GM21576 (cell line): ENCODE measurements around the gene TAOK2.

Source experiments
- ATAC-seq: cut with Tn5 transposase; IDR thresholded peaks from one replicate; pipeline ENCODE4 v1.9.1; 2021; ENCODE audit warnings: mild to moderate bottlenecking, moderate library complexity; ENCODE audit not compliant: unreplicated experiment

Gene TAOK2

DNA sequence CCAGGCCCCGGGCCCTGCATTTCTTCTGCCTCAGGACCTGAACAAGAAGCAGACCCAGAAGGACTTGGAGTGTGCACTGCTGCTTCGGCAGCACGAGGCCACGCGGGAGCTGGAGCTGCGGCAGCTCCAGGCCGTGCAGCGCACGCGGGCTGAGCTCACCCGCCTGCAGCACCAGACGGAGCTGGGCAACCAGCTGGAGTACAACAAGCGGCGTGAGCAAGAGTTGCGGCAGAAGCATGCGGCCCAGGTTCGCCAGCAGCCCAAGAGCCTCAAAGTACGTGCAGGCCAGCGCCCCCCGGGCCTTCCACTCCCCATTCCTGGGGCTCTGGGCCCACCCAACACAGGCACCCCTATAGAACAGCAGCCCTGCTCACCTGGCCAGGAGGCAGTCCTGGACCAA, 12.6 kb downstream of the TAOK2 start:
- no peak for ATAC-seq

DNA sequence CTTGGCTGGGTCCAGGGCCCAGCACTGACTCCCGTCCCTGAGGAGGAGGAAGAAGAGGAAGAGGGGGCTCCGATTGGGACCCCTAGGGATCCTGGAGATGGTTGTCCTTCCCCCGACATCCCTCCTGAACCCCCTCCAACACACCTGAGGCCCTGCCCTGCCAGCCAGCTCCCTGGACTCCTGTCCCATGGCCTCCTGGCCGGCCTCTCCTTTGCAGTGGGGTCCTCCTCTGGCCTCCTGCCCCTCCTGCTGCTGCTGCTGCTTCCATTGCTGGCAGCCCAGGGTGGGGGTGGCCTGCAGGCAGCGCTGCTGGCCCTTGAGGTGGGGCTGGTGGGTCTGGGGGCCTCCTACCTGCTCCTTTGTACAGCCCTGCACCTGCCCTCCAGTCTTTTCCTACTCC, 13.3 kb downstream of the TAOK2 start:
- no peak for ATAC-seq

DNA sequence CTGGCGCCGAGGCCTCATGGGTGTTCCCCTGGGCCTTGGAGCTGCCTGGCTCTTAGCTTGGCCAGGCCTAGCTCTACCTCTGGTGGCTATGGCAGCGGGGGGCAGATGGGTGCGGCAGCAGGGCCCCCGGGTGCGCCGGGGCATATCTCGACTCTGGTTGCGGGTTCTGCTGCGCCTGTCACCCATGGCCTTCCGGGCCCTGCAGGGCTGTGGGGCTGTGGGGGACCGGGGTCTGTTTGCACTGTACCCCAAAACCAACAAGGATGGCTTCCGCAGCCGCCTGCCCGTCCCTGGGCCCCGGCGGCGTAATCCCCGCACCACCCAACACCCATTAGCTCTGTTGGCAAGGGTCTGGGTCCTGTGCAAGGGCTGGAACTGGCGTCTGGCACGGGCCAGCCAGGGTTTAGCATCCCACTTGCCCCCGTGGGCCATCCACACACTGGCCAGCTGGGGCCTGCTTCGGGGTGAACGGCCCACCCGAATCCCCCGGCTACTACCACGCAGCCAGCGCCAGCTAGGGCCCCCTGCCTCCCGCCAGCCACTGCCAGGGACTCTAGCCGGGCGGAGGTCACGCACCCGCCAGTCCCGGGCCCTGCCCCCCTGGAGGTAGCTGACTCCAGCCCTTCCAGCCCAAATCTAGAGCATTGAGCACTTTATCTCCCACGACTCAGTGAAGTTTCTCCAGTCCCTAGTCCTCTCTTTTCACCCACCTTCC, 13.9 kb downstream of the TAOK2 start:
- ATAC-seq, result no peak

DNA sequence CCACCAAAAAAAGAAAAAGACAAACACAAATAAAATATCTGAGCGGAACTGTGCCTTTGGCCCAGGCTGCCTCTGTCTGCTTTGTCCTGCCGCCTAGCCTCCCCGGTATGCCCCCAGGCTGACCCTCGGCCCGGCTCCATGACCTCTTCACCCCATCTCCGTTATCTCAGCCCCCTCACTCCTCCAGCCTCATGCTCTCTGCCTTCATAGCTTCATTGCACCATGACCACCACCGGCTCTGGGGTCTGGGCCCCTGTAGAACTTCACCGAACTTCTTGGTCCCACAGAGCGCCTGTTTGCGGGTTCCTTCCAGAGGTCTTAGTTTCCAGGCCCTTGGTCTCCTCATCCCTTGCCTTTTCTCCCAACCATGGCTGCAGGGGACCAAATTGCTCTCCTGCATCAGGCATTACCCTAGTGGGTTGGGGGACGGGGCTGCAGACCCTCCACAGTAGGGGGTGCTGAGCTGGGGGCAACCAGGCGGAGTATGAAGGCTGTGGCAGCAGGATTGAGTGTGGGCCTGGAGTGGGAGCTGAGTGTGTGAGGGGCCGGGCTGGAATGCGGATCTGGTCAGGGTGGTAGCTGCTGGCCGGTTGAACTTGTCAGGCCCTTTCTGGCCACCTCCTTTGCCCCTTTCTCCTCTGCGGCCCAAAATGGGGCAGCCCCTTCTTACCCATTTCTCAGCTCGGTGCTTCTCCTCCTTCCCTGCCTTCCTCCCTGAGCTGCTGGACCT, 14.8 kb downstream of the TAOK2 start:
- no peak for ATAC-seq

DNA sequence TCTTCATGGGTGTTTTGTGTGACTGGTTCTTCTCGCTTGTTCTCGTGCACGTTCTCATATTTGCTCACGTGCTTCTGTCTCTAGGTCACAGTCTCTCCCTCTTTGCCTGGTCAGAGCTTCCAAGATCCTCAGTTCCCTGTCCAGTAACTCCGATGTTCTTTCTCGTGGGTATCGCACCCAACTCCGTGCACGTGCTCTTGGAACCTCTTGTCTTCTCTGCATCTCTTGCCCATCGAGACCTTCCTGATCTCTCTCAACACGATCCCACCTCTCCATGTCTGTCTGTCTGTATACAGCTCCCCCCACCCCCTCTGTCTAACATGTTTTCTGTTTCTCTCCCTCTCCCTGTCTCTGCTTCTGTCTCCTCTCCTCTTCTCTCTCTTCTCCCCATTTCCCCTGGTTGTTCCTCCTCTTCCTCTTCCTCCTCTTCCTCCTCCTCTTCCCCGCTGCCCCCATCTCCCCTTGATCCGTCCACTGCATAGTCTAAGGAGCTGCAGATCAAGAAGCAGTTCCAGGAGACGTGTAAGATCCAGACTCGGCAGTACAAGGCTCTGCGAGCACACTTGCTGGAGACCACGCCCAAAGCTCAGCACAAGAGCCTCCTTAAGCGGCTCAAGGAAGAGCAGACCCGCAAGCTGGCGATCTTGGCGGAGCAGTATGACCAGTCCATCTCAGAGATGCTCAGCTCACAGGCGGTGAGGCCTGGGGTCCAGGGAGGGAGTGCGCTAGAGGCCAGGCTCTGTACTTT, 15.6 kb downstream of the TAOK2 start:
- no peak for ATAC-seq

DNA sequence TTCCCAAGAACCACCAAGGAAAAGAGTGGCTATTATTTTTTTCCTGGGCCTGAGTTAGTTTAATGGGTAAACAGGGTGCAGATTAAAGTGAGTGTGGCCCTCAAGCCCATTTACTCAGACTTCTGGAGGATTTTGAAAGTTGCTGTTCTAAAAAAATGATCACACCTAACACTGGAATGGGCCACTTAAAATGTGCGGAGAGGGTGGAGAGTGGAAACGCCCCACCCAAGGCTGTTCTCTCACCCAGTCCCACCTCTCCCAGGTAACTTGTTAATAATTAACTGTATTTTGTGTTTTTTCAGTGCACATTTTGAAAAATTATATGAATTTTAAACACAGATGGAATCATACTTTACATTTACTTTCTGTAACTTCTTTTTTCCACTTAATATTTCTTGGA, 16.4 kb downstream of the TAOK2 start:
- no peak for ATAC-seq

DNA sequence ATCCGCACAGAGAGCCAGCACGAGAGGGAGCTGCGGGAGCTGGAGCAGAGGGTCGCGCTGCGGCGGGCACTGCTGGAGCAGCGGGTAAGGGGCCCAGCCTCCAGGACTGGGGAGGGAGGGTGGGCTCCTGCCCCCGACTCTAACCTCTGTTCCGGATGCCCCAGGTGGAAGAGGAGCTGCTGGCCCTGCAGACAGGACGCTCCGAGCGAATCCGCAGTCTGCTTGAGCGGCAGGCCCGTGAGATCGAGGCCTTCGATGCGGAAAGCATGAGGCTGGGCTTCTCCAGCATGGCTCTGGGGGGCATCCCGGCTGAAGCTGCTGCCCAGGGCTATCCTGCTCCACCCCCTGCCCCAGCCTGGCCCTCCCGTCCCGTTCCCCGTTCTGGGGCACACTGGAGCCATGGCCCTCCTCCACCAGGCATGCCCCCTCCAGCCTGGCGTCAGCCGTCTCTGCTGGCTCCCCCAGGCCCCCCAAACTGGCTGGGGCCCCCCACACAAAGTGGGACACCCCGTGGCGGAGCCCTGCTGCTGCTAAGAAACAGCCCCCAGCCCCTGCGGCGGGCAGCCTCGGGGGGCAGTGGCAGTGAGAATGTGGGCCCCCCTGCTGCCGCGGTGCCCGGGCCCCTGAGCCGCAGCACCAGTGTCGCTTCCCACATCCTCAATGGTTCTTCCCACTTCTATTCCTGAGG, 17.4 kb downstream of the TAOK2 start:
- ATAC-seq, result no peak

- no peak for ATAC-seq
These were observed 17.9 kb downstream of the TAOK2 start for GRCh38 chr16:29991571-29991904.

GRCh38 chr16:29992344-29992967, 18.8 kb downstream of the TAOK2 start:
- no peak for ATAC-seq

- no peak for ATAC-seq
These were observed 19.7 kb downstream of the TAOK2 start for GRCh38 chr16:29993191-29993902.

DNA sequence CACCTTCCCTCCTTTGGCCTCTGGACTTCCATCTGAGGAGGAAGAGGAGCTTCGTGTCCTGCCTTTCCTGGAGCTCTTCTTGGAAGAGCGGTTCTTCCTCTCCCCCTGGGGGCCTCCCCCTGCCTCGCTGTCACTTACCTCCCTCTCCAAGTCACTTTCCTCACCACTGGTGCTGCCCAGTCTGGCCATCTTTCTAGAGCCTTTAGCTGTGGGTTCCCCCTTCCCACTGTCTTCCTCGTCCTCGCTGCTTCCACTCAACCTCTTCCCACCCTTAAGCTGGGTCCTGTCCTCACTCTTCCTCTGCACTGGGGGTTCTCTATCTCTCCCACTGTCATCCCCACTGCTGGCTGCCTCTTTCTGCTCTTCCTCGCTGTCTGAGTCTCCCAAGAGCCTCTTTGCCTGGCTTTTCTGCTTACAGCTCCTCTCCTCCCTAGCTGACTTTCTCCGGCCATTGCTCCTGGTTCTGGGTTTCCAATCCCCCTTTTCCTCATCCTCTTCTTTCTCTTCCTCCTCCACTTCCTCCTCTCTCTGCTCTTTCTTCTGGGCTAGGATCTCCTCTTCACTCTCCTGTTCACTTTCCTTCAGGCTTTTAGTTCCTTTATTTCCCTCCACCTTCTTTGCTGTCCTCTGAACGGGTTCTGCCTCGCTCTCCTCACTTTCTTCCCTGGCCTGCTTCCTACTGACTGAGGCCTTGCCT, 20.4 kb downstream of the TAOK2 start:
- ATAC-seq, result no peak

- peak; percentile 35 for ATAC-seq
These were observed 21.1 kb downstream of the TAOK2 start for GRCh38 chr16:29994600-29995323.

DNA sequence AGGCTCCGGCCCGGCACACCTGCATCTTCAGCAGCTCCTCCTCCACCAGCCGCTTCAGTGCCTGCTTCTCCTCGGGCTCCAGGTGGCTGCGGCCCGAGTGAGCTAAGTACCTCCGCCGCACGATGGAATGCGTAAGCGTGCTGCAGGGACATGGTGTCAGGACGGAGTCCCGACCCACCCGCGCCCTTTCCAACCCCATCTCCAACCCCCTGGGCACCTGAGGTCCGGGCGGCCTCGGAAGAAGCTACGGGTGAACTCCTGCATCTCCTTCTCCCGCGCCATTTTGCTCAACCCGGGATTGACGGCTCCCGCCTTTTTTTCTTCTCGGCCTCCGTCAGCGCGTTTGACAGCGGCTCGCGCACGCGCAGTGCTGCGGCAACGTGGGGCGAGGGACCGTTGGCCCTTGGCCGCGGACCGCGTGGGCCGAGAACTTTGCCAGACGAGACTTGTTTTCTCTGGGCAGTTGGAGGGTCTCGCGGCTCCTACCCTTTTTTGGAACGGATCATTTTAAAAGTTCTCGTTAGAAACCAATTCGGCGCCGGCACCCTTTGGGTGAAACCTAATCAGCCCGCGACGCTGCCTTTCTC, 21.7 kb downstream of the TAOK2 start, which contains the start of gene HIRIP3:
Gene HIRIP3, minus strand, starts transcription at position 294 of the 587 bp plus-strand sequence. Its CDS starts 12 bp downstream, at position 282.
- peak; percentile 43 for ATAC-seq

DNA sequence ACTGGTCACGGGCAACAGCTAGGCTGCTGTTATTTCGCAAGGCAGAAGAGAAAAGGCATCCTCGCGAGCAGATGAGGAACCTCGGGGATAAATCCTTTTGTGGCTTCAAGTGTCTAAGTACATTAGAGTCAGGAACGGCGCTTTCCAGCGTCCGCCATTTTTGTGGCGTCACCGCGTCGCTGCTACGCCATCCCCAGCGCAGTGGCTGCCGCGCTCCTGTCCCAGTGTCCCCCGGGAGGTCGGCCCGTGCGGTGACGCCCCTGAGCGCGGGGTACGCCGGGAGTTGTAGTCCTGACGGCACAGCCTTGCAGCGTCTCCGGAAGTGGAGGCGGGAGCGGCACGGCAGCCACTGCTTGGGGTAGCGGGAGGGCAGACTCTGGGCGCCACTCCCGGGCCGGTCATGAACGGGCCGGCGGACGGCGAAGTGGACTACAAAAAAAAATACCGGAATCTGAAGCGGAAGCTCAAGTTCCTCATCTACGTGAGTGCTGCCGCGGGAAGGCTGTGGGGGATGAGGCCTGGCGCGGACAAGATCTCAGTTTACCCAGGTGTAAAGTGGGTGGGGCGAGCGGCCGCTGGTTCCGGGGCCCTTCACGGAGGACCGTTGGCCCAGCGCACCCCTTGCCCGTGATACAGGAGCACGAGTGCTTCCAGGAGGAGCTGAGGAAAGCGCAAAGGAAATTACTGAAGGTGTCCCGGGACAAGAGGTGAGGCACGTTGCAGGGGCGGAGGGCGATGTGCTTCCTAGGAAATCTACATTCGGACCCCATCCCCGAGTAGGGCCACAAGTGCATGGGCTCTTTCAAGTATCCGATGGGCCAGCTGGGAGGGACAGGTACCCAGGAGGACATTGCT, 22.5 kb downstream of the TAOK2 start, which contains the start of gene INO80E:
Gene INO80E, plus strand, starts transcription at position 331 of the 855 bp plus-strand sequence. Its CDS starts 70 bp downstream, at position 401.
- peak; percentile 73 for ATAC-seq

DNA sequence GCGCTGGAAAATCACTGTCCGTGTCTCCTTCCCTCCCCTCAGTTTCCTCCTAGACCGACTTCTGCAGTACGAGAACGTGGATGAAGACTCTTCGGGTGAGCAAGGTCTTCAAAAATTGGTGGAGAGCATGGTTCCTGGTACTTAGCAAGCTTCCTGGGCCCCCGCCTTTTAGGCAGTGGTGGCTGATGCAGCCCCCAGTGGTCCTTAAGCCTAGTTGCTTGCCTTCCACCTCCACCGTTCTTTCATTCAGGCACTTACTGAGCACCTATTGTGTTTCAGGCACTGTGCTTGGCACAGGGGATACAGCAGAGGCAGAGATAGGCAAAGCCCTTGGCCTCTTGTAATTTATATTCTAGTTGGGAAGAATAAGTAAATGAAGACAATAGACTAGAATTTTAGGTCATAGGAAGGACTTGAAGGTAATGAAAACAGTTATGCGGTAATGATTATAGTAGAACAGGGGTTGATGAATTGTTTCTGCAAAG, 23.1 kb downstream of the TAOK2 start:
- no peak for ATAC-seq

DNA sequence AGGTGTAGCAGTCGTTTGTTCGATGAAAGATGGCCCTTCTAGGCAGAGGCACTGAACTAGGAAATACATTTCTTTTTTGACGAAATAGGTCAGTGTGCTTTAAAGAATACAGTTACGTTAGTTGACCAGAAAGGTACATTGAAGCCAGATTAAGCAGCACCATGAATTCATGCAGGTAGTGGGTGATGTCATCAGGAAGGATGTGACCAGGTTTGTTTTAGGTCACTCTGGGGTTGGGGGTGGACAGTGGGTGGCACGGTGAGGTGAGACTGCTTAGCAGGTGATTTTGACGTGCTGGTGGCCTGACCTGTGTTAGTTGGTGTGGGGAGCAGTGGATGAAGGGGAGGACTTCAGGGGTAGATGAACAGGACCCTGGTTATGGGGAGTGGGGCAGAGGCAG, 25.9 kb downstream of the TAOK2 start:
- no peak for ATAC-seq
